Stomach (tissue), 9 donors: ENCODE measurements around the gene PLCH1. TPM values are rescaled to one million over a fixed set of nuclear protein-coding genes. Genes with fewer than 3 reads are reported as not detected.

Experiments used
- DNase-seq, 2 donors: peaks; one replicate each; pipeline versions ENCODE4 v3.0.0 to v3.0.0-alpha.2; 2013 to 2019
- H3K27ac ChIP-seq, 5 donors: fragments of 200-600 bp in 4 of 5; sonication (generic) in 4 of 5; one replicate each; pipeline ENCODE4 v1.5.1; 2013 to 2019; ENCODE audit warnings: mild to moderate bottlenecking in 1 of 5, moderate library complexity in 1 of 5
- H3K27me3 ChIP-seq, 3 donors: fragments of 200-600 bp; sonication (generic); one replicate each; pipeline ENCODE4 v1.5.1; 2017 to 2019; ENCODE audit warnings: mixed run types in 1 of 3
- H3K36me3 ChIP-seq, 4 donors: fragments of 200-600 bp; sonication (generic); 1 replicate in 3 of 4; 2 replicates in 1 of 4; pipeline ENCODE4 v1.5.1; 2016 to 2019
- H3K4me1 ChIP-seq, 4 donors: fragments of 200-600 bp; sonication (generic); one replicate each; pipeline ENCODE4 v1.5.1; 2016 to 2019
- H3K4me3 ChIP-seq, 4 donors: fragments of 200-600 bp; sonication (generic) in 3 of 4; one replicate each; pipeline ENCODE4 v1.5.1; 2016 to 2019; ENCODE audit warnings: mild to moderate bottlenecking in 1 of 4
- H3K9me3 ChIP-seq, 4 donors: fragments of 200-600 bp; sonication (generic); one replicate each; pipeline ENCODE4 v1.5.1; 2016 to 2019
- EP300 ChIP-seq: sonication (generic); formaldehyde crosslinking; IDR thresholded peaks from one replicate; pipeline ENCODE4 v1.6.1; 2017; ENCODE audit warnings: antibody characterized with exemption
- POLR2A ChIP-seq, 4 donors: fragments of 450-650 bp; IDR thresholded peaks; one replicate each; pipeline ENCODE4 v1.6.1; 2016; ENCODE audit warnings: antibody characterized with exemption in 4 of 4, control low read depth in 2 of 4, mild to moderate bottlenecking in 1 of 4, moderate library complexity in 1 of 4
- POLR2AphosphoS5 ChIP-seq, 3 donors: sonication (generic); formaldehyde crosslinking; IDR thresholded peaks; one replicate each; pipeline ENCODE4 v1.6.1; 2016; ENCODE audit warnings: antibody characterized with exemption in 3 of 3
- WGBS, 5 donors: extraction: QIAGEN DNeasy Blood & Tissue Kit in 3 of 5; methylation state at CpG; one replicate each; pipeline versions ENCODE4 v1.1.5 to v1.1.7; 2013 to 2018; 5-methylcytosine and 5-hydroxymethylcytosine counted together
- intact Hi-C: fragments of 100-400 bp; cut with DNase I; formaldehyde crosslinking; loops from one replicate; pipeline ENCODE4 v1.15.1; 2023; ENCODE audit warnings: low total_unique reads
- polyA plus RNA-seq, 3 donors: library from polyadenylated mRNA; stranded (reverse); fragments of 200-250 nt; gene quantifications; one replicate each; pipeline ENCODE4 v1.2.3, GENCODE V29; 2013
- total RNA-seq, 5 donors: library from RNA; depleted of rRNA; stranded (reverse); fragments of >200 nt; gene quantifications; one replicate each; pipeline versions ENCODE4 v1.1.0 to v1.2.3, GENCODE V29; 2014 to 2016
- TF ChIP-seq, protein P1 (sequence below), 7 experiments: fragments of 450-650 bp in 4 of 7; fragments of 200-600 bp in 3 of 7; sonication (generic) in 3 of 7; IDR thresholded peaks; one replicate each; pipeline ENCODE4 v1.5.1; 2016 to 2019; ENCODE audit warnings: antibody characterized with exemption in 7 of 7, control low read depth in 2 of 7, mild to moderate bottlenecking in 1 of 7
- donor health status: healthy with polysubstance abuse.
- donor health status: Bipolar disorder and iron deficiency.
- donor health status: healthy.

The PLCH1 gene
- total and polyA plus RNA-seq, 8 donors, result 0.75 to 18.8 (median 3.3) TPM

DNA sequence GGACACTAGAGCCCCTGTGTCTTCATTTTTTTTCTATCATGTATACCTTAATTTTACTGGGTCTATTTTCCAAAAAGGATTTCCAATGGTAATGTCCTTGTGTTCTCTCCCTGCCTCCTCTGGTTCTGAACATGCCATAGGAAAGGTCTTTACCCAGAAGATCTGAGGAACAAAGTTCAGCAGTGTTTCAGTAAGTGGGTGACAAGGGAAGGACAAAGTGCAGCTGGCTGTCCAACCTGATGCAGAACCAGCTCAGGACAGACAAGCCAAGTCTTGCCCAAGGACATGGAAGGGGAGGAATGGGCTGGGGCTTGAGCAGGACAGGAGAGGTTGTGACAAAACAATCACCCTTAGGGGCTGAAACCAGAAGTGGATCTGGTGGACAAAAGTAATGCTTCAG, 390.2 kb downstream of the PLCH1 start:
- intact Hi-C loops, result loop anchor here (10.0 kb wide), 1 partner anchor 350 kb away; no protein-coding TSS in a partner anchor
- no peaks in the 10 kb centered on the region for H3K36me3 ChIP-seq
- H3K4me1 ChIP-seq, result no peaks in the 10 kb centered on the region
- TF ChIP-seq POLR2A (IDR thresholded peaks at IDR 0.05) (no peak), POLR2AphosphoS5 (IDR thresholded peaks at IDR 0.05) (no peak), EP300 (no peak)
- TF ChIP-seq, protein P1, sequence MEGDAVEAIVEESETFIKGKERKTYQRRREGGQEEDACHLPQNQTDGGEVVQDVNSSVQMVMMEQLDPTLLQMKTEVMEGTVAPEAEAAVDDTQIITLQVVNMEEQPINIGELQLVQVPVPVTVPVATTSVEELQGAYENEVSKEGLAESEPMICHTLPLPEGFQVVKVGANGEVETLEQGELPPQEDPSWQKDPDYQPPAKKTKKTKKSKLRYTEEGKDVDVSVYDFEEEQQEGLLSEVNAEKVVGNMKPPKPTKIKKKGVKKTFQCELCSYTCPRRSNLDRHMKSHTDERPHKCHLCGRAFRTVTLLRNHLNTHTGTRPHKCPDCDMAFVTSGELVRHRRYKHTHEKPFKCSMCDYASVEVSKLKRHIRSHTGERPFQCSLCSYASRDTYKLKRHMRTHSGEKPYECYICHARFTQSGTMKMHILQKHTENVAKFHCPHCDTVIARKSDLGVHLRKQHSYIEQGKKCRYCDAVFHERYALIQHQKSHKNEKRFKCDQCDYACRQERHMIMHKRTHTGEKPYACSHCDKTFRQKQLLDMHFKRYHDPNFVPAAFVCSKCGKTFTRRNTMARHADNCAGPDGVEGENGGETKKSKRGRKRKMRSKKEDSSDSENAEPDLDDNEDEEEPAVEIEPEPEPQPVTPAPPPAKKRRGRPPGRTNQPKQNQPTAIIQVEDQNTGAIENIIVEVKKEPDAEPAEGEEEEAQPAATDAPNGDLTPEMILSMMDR (IDR thresholded peaks at IDR 0.05), result no peak
- H3K27me3 ChIP-seq, result no peaks in the 10 kb centered on the region
- no peak overlapping the region for H3K27ac ChIP-seq
- no peaks in the 10 kb centered on the region for H3K9me3 ChIP-seq
- no peak for DNase-seq
- no peak overlapping the region for H3K4me3 ChIP-seq

DNA sequence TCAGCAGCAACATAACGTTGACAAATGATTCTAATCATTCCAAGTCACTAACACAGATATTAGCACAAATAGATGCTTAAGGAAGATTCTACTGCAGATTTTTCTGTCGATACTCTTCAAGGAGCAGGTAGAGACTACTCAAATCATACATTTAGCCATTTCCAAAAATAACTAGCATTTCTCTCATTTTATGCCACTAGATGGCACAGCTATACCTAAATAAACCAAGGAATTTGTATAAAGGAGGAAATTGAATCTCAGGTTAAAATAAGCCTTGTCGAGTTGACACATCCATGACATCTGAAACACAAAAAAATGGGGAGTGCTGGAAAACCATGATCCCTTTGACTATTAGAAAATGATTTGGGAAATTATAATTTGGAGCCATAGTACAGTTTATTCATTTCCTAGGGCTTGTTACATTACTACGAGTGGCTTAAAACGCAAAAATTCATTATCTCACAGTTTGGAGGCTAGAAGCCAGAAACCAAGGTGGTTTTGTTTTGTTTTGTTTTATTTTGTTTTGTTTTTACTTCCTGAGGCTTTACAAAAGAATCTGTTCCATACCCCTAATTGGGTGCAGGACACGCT, 391.9 kb downstream of the PLCH1 start:
- Histone ChIP-seq H3K27ac (no peak overlapping the region), H3K9me3 (no peaks in the 10 kb centered on the region), H3K4me3 (no peak overlapping the region), H3K36me3 (no peaks in the 10 kb centered on the region), H3K27me3 (no peaks in the 10 kb centered on the region), H3K4me1 (no peaks in the 10 kb centered on the region)
- DNase-seq, result peak in 1 of 2 donors; percentile 64
- 52 to 57% (median 56%) methylated on average over 6 of the region's 6 CpGs for WGBS, 5 donors
- no peak for TF ChIP-seq EP300
- TF ChIP-seq, protein P1 (IDR thresholded peaks at IDR 0.05), result peak in 4 of 7 experiments; percentile 20 to 55 (median 32)
- intact Hi-C loops, result loop anchor here (10.0 kb wide), 1 partner anchor 352 kb away; no protein-coding TSS in a partner anchor

DNA sequence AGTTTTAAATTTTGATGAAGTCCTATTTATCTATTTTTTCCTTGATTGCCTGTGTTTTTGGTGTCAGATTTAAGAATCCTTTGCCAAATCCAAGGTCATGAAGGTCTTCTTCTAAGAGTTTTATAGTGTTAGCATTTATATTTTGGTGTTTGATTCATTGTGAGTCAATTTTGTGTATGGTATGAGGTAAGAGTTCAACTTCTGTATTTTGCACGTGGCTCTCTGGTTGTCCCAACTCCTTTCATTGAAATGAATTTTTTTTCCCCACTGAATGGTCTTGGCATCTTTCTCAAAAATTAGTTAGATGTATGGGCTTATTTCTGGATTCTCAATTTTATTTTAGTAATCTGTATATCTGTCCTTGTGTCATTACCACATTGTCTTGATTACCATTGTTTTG, 394.3 kb downstream of the PLCH1 start:
- no peak overlapping the region for H3K4me3 ChIP-seq

DNA sequence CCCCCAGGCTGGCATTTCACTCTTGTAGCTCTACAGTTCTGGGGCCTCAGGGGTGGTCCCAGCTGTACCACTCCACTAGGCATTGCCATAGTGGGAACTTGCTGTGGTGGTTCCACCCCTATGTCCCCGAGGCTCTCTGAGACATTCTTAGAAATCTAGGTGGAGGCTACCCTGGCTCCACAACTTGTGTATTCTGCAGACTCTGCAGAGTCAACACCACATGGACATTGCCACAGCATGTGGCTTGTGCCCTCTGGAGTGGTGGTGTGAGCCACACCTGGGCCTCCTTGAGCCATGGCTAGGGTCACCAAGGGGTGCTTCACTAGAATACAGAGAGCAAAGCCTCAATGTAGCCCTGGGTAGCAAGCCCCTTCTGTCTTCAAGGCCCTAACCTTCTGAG, 397.0 kb downstream of the PLCH1 start:
- Histone ChIP-seq H3K4me1 (no peaks in the 10 kb centered on the region), H3K4me3 (no peak overlapping the region), H3K27ac (no peak overlapping the region), H3K9me3 (no peaks in the 10 kb centered on the region), H3K36me3 (no peaks in the 10 kb centered on the region), H3K27me3 (no peaks in the 10 kb centered on the region)
- intact Hi-C loops, result no loop called here
- TF ChIP-seq EP300 (no peak), POLR2A (IDR thresholded peaks at IDR 0.05) (no peak), POLR2AphosphoS5 (IDR thresholded peaks at IDR 0.05) (no peak)
- TF ChIP-seq, protein P1 (IDR thresholded peaks at IDR 0.05), result no peak
- WGBS, 5 donors, result 69 to 96% (median 78%) methylated on average over 1 of the region's 1 CpG
- no peak for DNase-seq

More for the DNA sequence above, 394.3 kb downstream of the PLCH1 start:
- Histone ChIP-seq H3K9me3 (no peaks in the 10 kb centered on the region), H3K4me1 (no peaks in the 10 kb centered on the region), H3K36me3 (no peaks in the 10 kb centered on the region), H3K27me3 (no peaks in the 10 kb centered on the region), H3K27ac (no peak overlapping the region)
- DNase-seq, result no peak
- intact Hi-C loops, result loop anchor here (10.0 kb wide), 1 partner anchor 354 kb away; no protein-coding TSS in a partner anchor
- WGBS, 5 donors, result 81 to 88% (median 85%) methylated on average over 1 of the region's 1 CpG
- no peak for TF ChIP-seq EP300
- TF ChIP-seq, protein P1 (IDR thresholded peaks at IDR 0.05), result no peak
- no peak for TF ChIP-seq POLR2AphosphoS5 (IDR thresholded peaks at IDR 0.05)
- no peak for TF ChIP-seq POLR2A (IDR thresholded peaks at IDR 0.05)
